HCT116 (cell line): Measurements from ENCODE around the gene CREB3L1. TPM values are rescaled to one million over a fixed set of nuclear protein-coding genes. Genes with fewer than 3 reads are reported as not detected.

Experiments
- ATAC-seq: fragments of 200-7000 bp; cut with Tn5 transposase; 2 replicates; pipeline ENCODE4 v1.9.1; 2020; ENCODE audit warnings: mild to moderate bottlenecking, moderate library complexity
- BruUV-seq: library from RNA; stranded (reverse); fragments of 400-500 nt; replicated peaks from 2 replicates; lab custom pipeline; 2021; lab: Mats Ljungman, UMichigan
- CTCF ChIA-PET: fragments of 300-600 bp; sonication (Branson Sonifier 250); formaldehyde crosslinking; loops from one replicate; lab custom pipeline; 2021; ENCODE audit warnings: antibody characterized with exemption; lab: Charles Lee
- POLR2A ChIA-PET: fragments of 300-600, 350-600 bp; sonication (Branson Sonifier 250); formaldehyde crosslinking; loops from one replicate; lab custom pipeline; 2021; ENCODE audit warnings: antibody characterized with exemption; lab: Charles Lee
- RAD21 ChIA-PET, 2 experiments: fragments of 300-600 bp; sonication (Branson Sonifier 250); formaldehyde crosslinking; loops; one replicate each; lab custom pipeline; 2023; ENCODE audit warnings: low total read pairs in 2 of 2; ENCODE audit not compliant: uncharacterized antibody in 2 of 2, unreplicated experiment in 2 of 2, low non-redundant PET in 1 of 2; lab: Charles Lee
- DNase-seq: peaks from one replicate; pipeline ENCODE4 v3.0.0-alpha.2; 2010; ENCODE audit warnings: low read depth, low spot score
- H2AFZ ChIP-seq: fragments of 200-600 bp; shearing (Covaris generic), sonication (generic); 2 replicates; pipeline ENCODE4 v1.6.1; 2017; ENCODE audit warnings: low read depth, mixed run types, mixed read lengths, antibody characterized with exemption, low read length; ENCODE audit not compliant: poor library complexity, severe bottlenecking
- H3K27ac ChIP-seq: 2 replicates; pipeline ENCODE4 v1.5.1; 2012; ENCODE audit warnings: low read depth, low read length
- H3K27me3 ChIP-seq: fragments of 200-600 bp; sonication (generic); 2 replicates; pipeline ENCODE4 v1.6.1; 2016; ENCODE audit warnings: mixed run types, low read length, mixed read lengths; ENCODE audit not compliant: insufficient read depth
- H3K36me3 ChIP-seq, 2 experiments: fragments of 200-500 bp in 1 of 2; fragments of 200-600 bp in 1 of 2; sonication (Bioruptor generic) in 1 of 2; sonication (generic) in 1 of 2; 2 replicates each; pipeline versions ENCODE4 v1.5.1 to v1.6.1; 2014 to 2016; ENCODE audit warnings: low read length in 2 of 2, inconsistent platforms in 1 of 2, mixed read lengths in 1 of 2, mixed run types in 1 of 2; ENCODE audit not compliant: insufficient read depth in 2 of 2, control insufficient read depth in 1 of 2
- H3K4me1 ChIP-seq, 2 experiments: fragments of 200-600 bp in 1 of 2; sonication (generic) in 1 of 2; 2 replicates each; pipeline versions ENCODE4 v1.5.1 to v1.6.1; 2012 to 2017; ENCODE audit warnings: low read length in 2 of 2, inconsistent platforms in 1 of 2, mild to moderate bottlenecking in 1 of 2, mixed read lengths in 1 of 2, mixed run types in 1 of 2, moderate library complexity in 1 of 2; ENCODE audit not compliant: insufficient read depth in 2 of 2, control insufficient read depth in 1 of 2
- H3K4me2 ChIP-seq: fragments of 200-600 bp; sonication (generic); 2 replicates; pipeline ENCODE4 v1.6.1; 2017; ENCODE audit warnings: mixed run types, low read length, mixed read lengths
- H3K4me3 ChIP-seq, 2 experiments: fragments of 200-600 bp in 1 of 2; sonication (generic) in 1 of 2; replicated peaks in 1 of 2; 2 replicates each; pipeline ENCODE4 v1.5.1; 2011 to 2016; ENCODE audit warnings: low read length in 2 of 2, control low read depth in 1 of 2, low read depth in 1 of 2, mild to moderate bottlenecking in 1 of 2, mixed read lengths in 1 of 2, mixed run types in 1 of 2
- H3K79me2 ChIP-seq: fragments of 200-600 bp; sonication (generic); 2 replicates; pipeline ENCODE4 v1.6.1; 2017; ENCODE audit warnings: mild to moderate bottlenecking, mixed run types, low read length, moderate library complexity, mixed read lengths; ENCODE audit not compliant: insufficient read depth
- H3K9ac ChIP-seq: fragments of 200-600 bp; sonication (generic); 2 replicates; pipeline ENCODE4 v1.6.1; 2016; ENCODE audit warnings: low read length, mixed read lengths
- H3K9me2 ChIP-seq: fragments of 200-600 bp; sonication (generic), shearing (Covaris generic); 2 replicates; pipeline ENCODE4 v1.6.1; 2017; ENCODE audit warnings: mixed run types, mild to moderate bottlenecking, moderate library complexity; ENCODE audit not compliant: insufficient read depth
- H3K9me3 ChIP-seq, 2 experiments: fragments of 200-500 bp in 1 of 2; fragments of 200-600 bp in 1 of 2; sonication (Bioruptor generic) in 1 of 2; sonication (generic) in 1 of 2; 2 replicates each; pipeline ENCODE4 v1.6.1; 2014 to 2017; ENCODE audit warnings: low read length in 2 of 2, mixed read lengths in 2 of 2, inconsistent platforms in 1 of 2, low read depth in 1 of 2, mild to moderate bottlenecking in 1 of 2, mixed run types in 1 of 2, moderate library complexity in 1 of 2; ENCODE audit not compliant: control insufficient read depth in 1 of 2, insufficient read depth in 1 of 2
- H4K20me1 ChIP-seq: fragments of 200-600 bp; sonication (generic), shearing (Covaris generic); 2 replicates; pipeline ENCODE4 v1.6.1; 2017; ENCODE audit warnings: mixed run types, mild to moderate bottlenecking, moderate library complexity; ENCODE audit not compliant: insufficient read depth
- ATF3 ChIP-seq: IDR thresholded peaks from 2 replicates; pipeline ENCODE4 v1.6.1; 2012
- CBX3 ChIP-seq: IDR thresholded peaks from 2 replicates; pipeline ENCODE4 v1.6.1; 2012; ENCODE audit warnings: low read depth
- CEBPB ChIP-seq: IDR thresholded peaks from 2 replicates; pipeline ENCODE4 v1.6.1; 2012; ENCODE audit warnings: low read depth
- EGR1 ChIP-seq: IDR thresholded peaks from 2 replicates; pipeline ENCODE4 v1.6.1; 2012; ENCODE audit warnings: low read depth
- ELF1 ChIP-seq: IDR thresholded peaks from 2 replicates; pipeline ENCODE4 v1.6.1; 2012; ENCODE audit warnings: low read depth, borderline replicate concordance
- EZH2 ChIP-seq: fragments of 200-600 bp; sonication (generic); IDR thresholded peaks from 2 replicates; pipeline ENCODE4 v1.6.1; 2017; ENCODE audit warnings: antibody characterized with exemption, mixed run types
- EZH2phosphoT487 ChIP-seq: fragments of 200-600 bp; IDR thresholded peaks from 2 replicates; pipeline ENCODE4 v1.6.1; 2018; ENCODE audit warnings: antibody characterized with exemption, borderline replicate concordance
- JUND ChIP-seq: IDR thresholded peaks from 2 replicates; pipeline ENCODE4 v1.6.1; 2012
- POLR2A ChIP-seq: IDR thresholded peaks from 2 replicates; pipeline ENCODE4 v1.7.0; 2011; ENCODE audit warnings: borderline replicate concordance; ENCODE audit not compliant: insufficient read depth, insufficient read length; ENCODE audit errors: extremely low read depth
- POLR2AphosphoS5 ChIP-seq: IDR thresholded peaks from 2 replicates; pipeline ENCODE4 v1.6.1; 2011; ENCODE audit warnings: mild to moderate bottlenecking, low read depth, low read length, moderate library complexity
- RAD21 ChIP-seq: IDR thresholded peaks from 2 replicates; pipeline ENCODE4 v1.6.1; 2012; ENCODE audit warnings: low read depth, mild to moderate bottlenecking
- SIN3A ChIP-seq: IDR thresholded peaks from 2 replicates; pipeline ENCODE4 v1.6.1; 2012; ENCODE audit warnings: low read depth
- SP1 ChIP-seq: IDR thresholded peaks from 2 replicates; pipeline ENCODE4 v1.6.1; 2012; ENCODE audit warnings: low read depth
- TCF7L2 ChIP-seq: IDR thresholded peaks from 2 replicates; pipeline ENCODE4 v1.7.0; 2011; ENCODE audit warnings: borderline replicate concordance, inconsistent platforms; ENCODE audit not compliant: insufficient read depth, insufficient read length; ENCODE audit errors: extremely low read depth
- YY1 ChIP-seq: IDR thresholded peaks from 2 replicates; pipeline ENCODE4 v1.6.1; 2011; ENCODE audit warnings: low read length, low read depth, moderate library complexity, mild to moderate bottlenecking; ENCODE audit not compliant: insufficient replicate concordance; ENCODE audit errors: extremely low read depth
- ZNF274 ChIP-seq: fragments of 200-500 bp; sonication (Bioruptor generic); IDR thresholded peaks from 2 replicates; pipeline ENCODE4 v1.6.1; 2014; ENCODE audit warnings: mild to moderate bottlenecking, low read depth, low read length, inconsistent platforms
- intact Hi-C: fragments of 100-400 bp; cut with micrococcal nuclease; formaldehyde crosslinking; loops from 2 replicates; pipeline ENCODE4 v1.10.0; 2022
- total RNA-seq: library from RNA; stranded (reverse); gene quantifications from one replicate; pipeline ENCODE4 v1.2.1, GENCODE V29; 2021; ENCODE audit not compliant: unreplicated experiment
- TF ChIP-seq, protein P1 (sequence below): IDR thresholded peaks from 2 replicates; pipeline ENCODE4 v1.6.1; 2012

The CREB3L1 gene
- total RNA-seq, 1 experiment from 2014 or later: 0.37 TPM

- ATAC-seq: no peak
Measured at GRCh38 chr11:46343520-46343919, 66.1 kb downstream of the CREB3L1 start.

GRCh38 chr11:46345131-46345597 is 67.7 kb downstream of the CREB3L1 start:
- POLR2A ChIA-PET: no interaction called here
- CTCF ChIA-PET: interaction anchor here (1.2 kb wide), 1 partner anchor 35 kb away, joined by 4 read pairs; no protein-coding TSS in a partner anchor
- H3K9ac ChIP-seq: no peak overlapping the region
- ATAC-seq (no peak), DNase-seq (no peak)
- no peaks in the 10 kb centered on the region for H3K9me3 ChIP-seq
- RAD21 ChIA-PET: no interaction called here
- H3K4me3 ChIP-seq: no peak overlapping the region
- no peak overlapping the region for H3K27ac ChIP-seq
- H3K36me3 ChIP-seq: no peaks in the 10 kb centered on the region
- H3K4me1 ChIP-seq: peaks cover 14 to 22% of the 10 kb centered on the region in 2 experiments; a peak in 3 of 4 replicates
- intact Hi-C loops: no loop called here
- H3K4me2 ChIP-seq: no peak overlapping the region
- H3K27me3 ChIP-seq: no peaks in the 10 kb centered on the region
- peaks cover 26% of the 10 kb centered on the region for H3K79me2 ChIP-seq
- H2AFZ ChIP-seq: no peak overlapping the region
- no peaks in the 10 kb centered on the region for H3K9me2 ChIP-seq
- BruUV-seq: no TSS peak
- no peaks in the 10 kb centered on the region for H4K20me1 ChIP-seq
- TF ChIP-seq JUND (no peak), ZNF274 (no peak), EGR1 (no peak), CEBPB (no peak), RAD21 (no peak), CBX3 (no peak), ELF1 (no peak), SIN3A (no peak), SP1 (no peak), POLR2A (no peak), POLR2AphosphoS5 (no peak), ATF3 (no peak)
- TF ChIP-seq, protein P1, sequence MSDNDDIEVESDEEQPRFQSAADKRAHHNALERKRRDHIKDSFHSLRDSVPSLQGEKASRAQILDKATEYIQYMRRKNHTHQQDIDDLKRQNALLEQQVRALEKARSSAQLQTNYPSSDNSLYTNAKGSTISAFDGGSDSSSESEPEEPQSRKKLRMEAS: no peak

More at GRCh38 chr11:46343520-46343919, 66.1 kb downstream of the CREB3L1 start:
- ChIA-PET RAD21 (no interaction called here), POLR2A (interaction anchor here (0.7 to 1.3 kb wide), 2 partner anchors 35 to 100 kb away, joined by 3 to 4 read pairs; no protein-coding TSS in a partner anchor), CTCF (interaction anchor here (1.1 to 2.3 kb wide), 2 partner anchors 28 to 105 kb away, joined by 3 to 8 read pairs; no protein-coding TSS in a partner anchor)
- Histone ChIP-seq H3K4me3 (no peak overlapping the region), H2AFZ (no peak overlapping the region), H3K79me2 (peaks cover 10% of the 10 kb centered on the region), H3K9me3 (no peaks in the 10 kb centered on the region), H3K9ac (no peak overlapping the region), H3K9me2 (no peaks in the 10 kb centered on the region), H3K27me3 (no peaks in the 10 kb centered on the region), H3K4me1 (peaks cover 7 to 24% of the 10 kb centered on the region in 2 experiments; a peak in 3 of 4 replicates), H3K36me3 (no peaks in the 10 kb centered on the region), H4K20me1 (no peaks in the 10 kb centered on the region), H3K27ac (no peak overlapping the region), H3K4me2 (no peak overlapping the region)
- TF ChIP-seq EZH2phosphoT487 (no peak), RAD21 (no peak), SIN3A (no peak), TCF7L2 (no peak), YY1 (no peak), JUND (no peak), SP1 (no peak), POLR2AphosphoS5 (no peak), CEBPB (no peak), EZH2 (no peak), POLR2A (no peak), EGR1 (no peak), ZNF274 (no peak), ATF3 (no peak)
- TF ChIP-seq, protein P1: no peak
- intact Hi-C loops: no loop called here
- no TSS peak for BruUV-seq
- DNase-seq: no peak
